SK-N-SH (cell line): ENCODE measurements around the gene DCAF8. TPM values are rescaled to one million over a fixed set of nuclear protein-coding genes. Genes with fewer than 3 reads are reported as not detected.

Experiments used
- CTCF ChIA-PET: fragments of 300-600, 350-600 bp; formaldehyde crosslinking; extraction: SDS; loops from one replicate; lab custom pipeline; 2021; lab: Yijun Ruan, JAX
- POLR2A ChIA-PET: fragments of 350-600 bp; sonication (Branson Sonifier 250); formaldehyde crosslinking; extraction: SDS; loops from one replicate; lab custom pipeline; 2020; ENCODE audit warnings: antibody characterized with exemption, inconsistent platforms; lab: Yijun Ruan, JAX
- DNase-seq: peaks from one replicate; pipeline ENCODE4 v3.0.0; 2012
- H2AFZ ChIP-seq: fragments of 200-600 bp; sonication (generic); 2 replicates; pipeline ENCODE4 v1.8.1; 2016; ENCODE audit warnings: antibody characterized with exemption, mild to moderate bottlenecking, low read depth
- H3F3A ChIP-seq: fragments of 200-600 bp; sonication (generic); replicated peaks from 2 replicates; pipeline ENCODE3; 2016; ENCODE audit warnings: antibody characterized with exemption, mild to moderate bottlenecking; ENCODE audit not compliant: insufficient read depth
- H3K27ac ChIP-seq, 2 experiments: fragments of 200-500 bp in 1 of 2; fragments of 200-600 bp in 1 of 2; sonication (Bioruptor generic) in 1 of 2; sonication (generic), shearing (Covaris generic) in 1 of 2; 2 replicates each; pipeline versions ENCODE4 v1.5.1 to v1.6.1; 2014 to 2016; ENCODE audit warnings: low read depth in 2 of 2, inconsistent platforms in 1 of 2, low read length in 1 of 2, mild to moderate bottlenecking in 1 of 2, mixed read lengths in 1 of 2
- H3K27me3 ChIP-seq: fragments of 200-600 bp; sonication (generic), shearing (Covaris generic); 2 replicates; pipeline ENCODE4 v1.6.1; 2016; ENCODE audit warnings: mixed run types; ENCODE audit not compliant: insufficient read depth
- H3K36me3 ChIP-seq, 2 experiments: fragments of 200-500 bp in 1 of 2; fragments of 200-600 bp in 1 of 2; sonication (Bioruptor generic) in 1 of 2; sonication (generic) in 1 of 2; replicated peaks in 1 of 2; 2 replicates each; pipeline versions ENCODE3 to v1.5.1; 2014 to 2016; ENCODE audit warnings: low read length in 1 of 2, mild to moderate bottlenecking in 1 of 2; ENCODE audit not compliant: insufficient read depth in 2 of 2, control insufficient read depth in 1 of 2
- H3K4me1 ChIP-seq, 2 experiments: fragments of 200-500 bp in 1 of 2; fragments of 200-600 bp in 1 of 2; sonication (Bioruptor generic) in 1 of 2; sonication (generic), shearing (Covaris generic) in 1 of 2; 2 replicates each; pipeline versions ENCODE4 v1.5.1 to v1.6.1; 2014 to 2016; ENCODE audit warnings: low read depth in 1 of 2, low read length in 1 of 2, mixed run types in 1 of 2; ENCODE audit not compliant: insufficient read depth in 2 of 2, control insufficient read depth in 1 of 2
- H3K4me2 ChIP-seq: fragments of 200-600 bp; sonication (generic), shearing (Covaris generic); 2 replicates; pipeline ENCODE4 v1.6.1; 2017; ENCODE audit warnings: mixed run types
- H3K4me3 ChIP-seq, 2 experiments: fragments of 200-500 bp in 1 of 2; fragments of 200-600 bp in 1 of 2; sonication (Bioruptor generic) in 1 of 2; sonication (generic), shearing (Covaris generic) in 1 of 2; 2 replicates each; pipeline versions ENCODE4 v1.5.1 to v1.8.1; 2014 to 2016; ENCODE audit warnings: low read depth in 2 of 2, inconsistent platforms in 1 of 2, low read length in 1 of 2, mild to moderate bottlenecking in 1 of 2, mixed read lengths in 1 of 2, moderate library complexity in 1 of 2
- H3K79me2 ChIP-seq: fragments of 200-600 bp; sonication (generic); 2 replicates; pipeline ENCODE4 v1.8.1; 2017; ENCODE audit warnings: mild to moderate bottlenecking; ENCODE audit not compliant: insufficient read depth
- H3K9ac ChIP-seq: fragments of 200-600 bp; sonication (generic); 2 replicates; pipeline ENCODE4 v1.6.1; 2017; ENCODE audit warnings: mixed run types
- H3K9me2 ChIP-seq: fragments of 200-600 bp; sonication (generic); 2 replicates; pipeline ENCODE4 v1.6.1; 2017; ENCODE audit warnings: mixed run types
- H3K9me3 ChIP-seq: fragments of 200-600 bp; sonication (generic); 2 replicates; pipeline ENCODE4 v1.6.1; 2017; ENCODE audit warnings: mixed run types, mild to moderate bottlenecking, moderate library complexity
- H4K20me1 ChIP-seq: fragments of 200-600 bp; sonication (generic); 2 replicates; pipeline ENCODE4 v1.6.1; 2017; ENCODE audit warnings: mild to moderate bottlenecking, mixed run types; ENCODE audit not compliant: insufficient read depth
- CTCF ChIP-seq: fragments of 200-600 bp; sonication (generic); IDR thresholded peaks from 2 replicates; pipeline ENCODE4 v1.6.1; 2017; ENCODE audit warnings: antibody characterized with exemption, mild to moderate bottlenecking, moderate library complexity
- ELF1 ChIP-seq: IDR thresholded peaks from 2 replicates; pipeline ENCODE4 v1.4.0; 2012
- EZH2phosphoT487 ChIP-seq: fragments of 200-600 bp; sonication (generic); IDR thresholded peaks from 2 replicates; pipeline ENCODE4 v1.6.1; 2017; ENCODE audit warnings: low read depth, mixed run types, mild to moderate bottlenecking, antibody characterized with exemption, moderate library complexity, borderline replicate concordance
- FOSL2 ChIP-seq: IDR thresholded peaks from 2 replicates; pipeline ENCODE4 v1.4.0; 2012; ENCODE audit warnings: low read depth, mild to moderate bottlenecking, moderate library complexity, borderline replicate concordance
- GATA2 ChIP-seq: sonication (generic); formaldehyde crosslinking; IDR thresholded peaks from 2 replicates; pipeline ENCODE4 v1.5.0; 2020; ENCODE audit warnings: mild to moderate bottlenecking, missing genetic modification reagents
- MXI1 ChIP-seq: IDR thresholded peaks from 2 replicates; pipeline ENCODE4 v1.6.1; 2012; ENCODE audit warnings: mild to moderate bottlenecking, low read depth, low read length, improper control_type of control experiment
- NFIC ChIP-seq: IDR thresholded peaks from 2 replicates; pipeline ENCODE4 v1.4.0; 2012; ENCODE audit warnings: borderline replicate concordance
- NRF1 ChIP-seq: IDR thresholded peaks from 2 replicates; pipeline ENCODE4 v1.6.1; 2012; ENCODE audit warnings: low read depth, mild to moderate bottlenecking, low read length
- REST ChIP-seq: IDR thresholded peaks from 2 replicates; pipeline ENCODE4 v1.6.1; 2012; ENCODE audit warnings: mild to moderate bottlenecking, low read depth, low read length, moderate library complexity
- SMC3 ChIP-seq: IDR thresholded peaks from 2 replicates; pipeline ENCODE4 v1.6.1; 2012; ENCODE audit warnings: low read depth, low read length, improper control_type of control experiment
- TAF1 ChIP-seq: IDR thresholded peaks from 2 replicates; pipeline ENCODE4 v1.6.1; 2012; ENCODE audit warnings: low read depth, mild to moderate bottlenecking, low read length, moderate library complexity, borderline replicate concordance
- TCF12 ChIP-seq: IDR thresholded peaks from 2 replicates; pipeline ENCODE4 v1.4.0; 2012
- WGBS: methylation state at CpG from one replicate; pipeline ENCODE4 v1.1.6; 2017; ENCODE audit warnings: low lambda C conversion rate; 5-methylcytosine and 5-hydroxymethylcytosine counted together
- polyA plus RNA-seq, 3 experiments: library from polyadenylated mRNA; depleted of rRNA; stranded (reverse); fragments of >200 nt; gene quantifications; 2 replicates each; pipeline ENCODE4 v1.2.3, GENCODE V29; 2012
- TF ChIP-seq, protein P1 (sequence below): IDR thresholded peaks from 2 replicates; pipeline ENCODE4; 2012
- TF ChIP-seq, protein P2 (sequence below): IDR thresholded peaks from 2 replicates; pipeline ENCODE4 v1.4.0; 2012; ENCODE audit warnings: low read depth, borderline replicate concordance

Gene DCAF8
- polyA plus RNA-seq, 1 of the 3 experiments (the other 2 are of a cell fraction): 108 TPM

DNA sequence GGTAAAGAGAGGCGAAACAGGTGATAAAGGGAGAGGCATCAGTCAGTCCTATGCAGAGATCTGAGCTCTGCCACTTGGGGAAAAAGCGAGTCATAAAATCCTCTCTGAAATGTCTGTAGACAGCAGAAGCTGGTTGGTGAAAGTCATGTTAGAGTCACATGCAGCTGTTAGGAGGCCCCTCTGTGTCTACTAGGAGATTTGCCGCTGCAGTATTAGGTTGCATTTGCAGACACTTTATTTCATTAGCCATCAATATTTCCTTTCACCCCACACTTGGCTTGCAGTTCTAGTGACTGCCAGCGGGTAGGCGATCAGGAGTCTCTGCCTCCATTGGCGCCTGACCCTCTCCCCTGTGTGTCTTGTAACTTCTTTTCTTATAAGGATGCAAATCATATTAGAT is 94.8 kb downstream of the DCAF8 start:
- DNase-seq: no peak
- Histone ChIP-seq H3K27me3 (peaks cover 10% of the 10 kb centered on the region; the same call in 1 of the 2 replicates), H3K9ac (no peak overlapping the region), H3K4me2 (no peak overlapping the region), H3K4me1 (no peaks in the 10 kb centered on the region), H3K4me3 (no peak overlapping the region), H3K9me3 (no peaks in the 10 kb centered on the region), H3K79me2 (no peaks in the 10 kb centered on the region), H3K36me3 (no peaks in the 10 kb centered on the region), H4K20me1 (no peaks in the 10 kb centered on the region), H3K9me2 (no peaks in the 10 kb centered on the region), H3F3A (no peaks in the 10 kb centered on the region), H3K27ac (no peak overlapping the region), H2AFZ (no peak overlapping the region)
- WGBS: 84% methylated on average over 6 of the region's 6 CpGs
- POLR2A ChIA-PET: no interaction called here
- TF ChIP-seq EZH2phosphoT487: no peak
- TF ChIP-seq FOSL2: no peak
- TF ChIP-seq, protein P1, sequence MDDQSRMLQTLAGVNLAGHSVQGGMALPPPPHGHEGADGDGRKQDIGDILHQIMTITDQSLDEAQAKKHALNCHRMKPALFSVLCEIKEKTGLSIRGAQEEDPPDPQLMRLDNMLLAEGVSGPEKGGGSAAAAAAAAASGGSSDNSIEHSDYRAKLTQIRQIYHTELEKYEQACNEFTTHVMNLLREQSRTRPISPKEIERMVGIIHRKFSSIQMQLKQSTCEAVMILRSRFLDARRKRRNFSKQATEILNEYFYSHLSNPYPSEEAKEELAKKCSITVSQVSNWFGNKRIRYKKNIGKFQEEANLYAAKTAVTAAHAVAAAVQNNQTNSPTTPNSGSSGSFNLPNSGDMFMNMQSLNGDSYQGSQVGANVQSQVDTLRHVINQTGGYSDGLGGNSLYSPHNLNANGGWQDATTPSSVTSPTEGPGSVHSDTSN: no peak
- TF ChIP-seq SMC3: no peak
- no peak for TF ChIP-seq NFIC
- no peak for TF ChIP-seq REST
- TF ChIP-seq CTCF: peak; percentile 15; the same call in 1 of the 2 replicates
- TF ChIP-seq ELF1: no peak
- no peak for TF ChIP-seq MXI1
- CTCF ChIA-PET: interaction anchor here (0.9 to 1.0 kb wide), 2 partner anchors 24 to 26 kb away, joined by 3 read pairs; no protein-coding TSS in a partner anchor

GRCh38 chr1:160167056-160167455 is 95.3 kb downstream of the DCAF8 start:
- 45% methylated on average over 4 of the region's 4 CpGs for WGBS
- POLR2A ChIA-PET: no interaction called here

More at GRCh38 chr1:160167056-160167455, 95.3 kb downstream of the DCAF8 start:
- Histone ChIP-seq H3K9me3 (no peaks in the 10 kb centered on the region), H3F3A (no peaks in the 10 kb centered on the region), H3K4me3 (no peak overlapping the region), H3K36me3 (no peaks in the 10 kb centered on the region), H4K20me1 (no peaks in the 10 kb centered on the region), H3K9ac (no peak overlapping the region), H3K27ac (no peak overlapping the region), H3K9me2 (no peaks in the 10 kb centered on the region), H3K27me3 (peaks cover 10% of the 10 kb centered on the region; the same call in 1 of the 2 replicates), H3K4me1 (no peaks in the 10 kb centered on the region), H3K79me2 (no peaks in the 10 kb centered on the region), H2AFZ (no peak overlapping the region), H3K4me2 (no peak overlapping the region)
- CTCF ChIA-PET: interaction anchor here (0.9 to 1.0 kb wide), 2 partner anchors 25 to 26 kb away, joined by 3 read pairs; no protein-coding TSS in a partner anchor
- DNase-seq: no peak
- TF ChIP-seq GATA2 (no peak), SMC3 (no peak), FOSL2 (no peak), NRF1 (no peak), TAF1 (no peak), TCF12 (no peak)
- TF ChIP-seq, protein P2, sequence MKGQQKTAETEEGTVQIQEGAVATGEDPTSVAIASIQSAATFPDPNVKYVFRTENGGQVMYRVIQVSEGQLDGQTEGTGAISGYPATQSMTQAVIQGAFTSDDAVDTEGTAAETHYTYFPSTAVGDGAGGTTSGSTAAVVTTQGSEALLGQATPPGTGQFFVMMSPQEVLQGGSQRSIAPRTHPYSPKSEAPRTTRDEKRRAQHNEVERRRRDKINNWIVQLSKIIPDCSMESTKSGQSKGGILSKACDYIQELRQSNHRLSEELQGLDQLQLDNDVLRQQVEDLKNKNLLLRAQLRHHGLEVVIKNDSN: no peak
